Stimulated activated CD8-positive, alpha-beta memory T cell treated with anti-CD3 and anti-CD28 coated beads, Interleukin-7, amount 100 ng/mL, for 48 hours (primary cell): Measurements from ENCODE around the gene RASGEF1C.

Source experiments
- DNase-seq, 2 donors: peaks; one replicate each; pipeline ENCODE4 v3.0.0-alpha.2; 2020; ENCODE audit warnings: low read depth in 1 of 2; ENCODE audit errors: extremely low read depth in 1 of 2

RASGEF1C gene

DNA sequence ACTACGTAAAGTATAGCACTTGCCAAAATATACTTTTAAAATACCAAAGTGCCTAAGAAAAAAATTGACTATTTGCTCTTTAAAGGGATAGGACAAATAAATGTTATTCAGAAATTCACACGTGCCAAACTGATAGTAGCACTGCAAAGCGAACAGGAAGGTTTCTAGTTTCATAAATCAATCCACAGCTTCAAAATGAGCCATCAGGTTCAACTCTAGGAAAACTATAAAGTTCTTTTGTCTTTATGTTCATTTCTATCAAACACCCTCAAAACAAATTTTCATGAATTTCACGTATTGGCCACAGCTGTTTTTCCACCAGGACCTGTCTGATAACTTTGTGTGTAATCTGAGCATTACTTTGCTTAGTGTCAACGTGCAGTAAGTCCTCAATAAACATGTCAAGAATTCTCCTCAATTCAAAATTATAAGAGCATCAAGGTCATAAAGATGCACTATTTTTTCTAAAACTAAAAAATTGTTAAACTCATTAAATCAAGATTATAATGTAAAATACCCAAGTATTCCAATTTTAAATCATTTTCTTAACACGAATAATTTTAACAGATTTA, 140.4 kb downstream of the RASGEF1C start:
- DNase-seq: no peak

DNA sequence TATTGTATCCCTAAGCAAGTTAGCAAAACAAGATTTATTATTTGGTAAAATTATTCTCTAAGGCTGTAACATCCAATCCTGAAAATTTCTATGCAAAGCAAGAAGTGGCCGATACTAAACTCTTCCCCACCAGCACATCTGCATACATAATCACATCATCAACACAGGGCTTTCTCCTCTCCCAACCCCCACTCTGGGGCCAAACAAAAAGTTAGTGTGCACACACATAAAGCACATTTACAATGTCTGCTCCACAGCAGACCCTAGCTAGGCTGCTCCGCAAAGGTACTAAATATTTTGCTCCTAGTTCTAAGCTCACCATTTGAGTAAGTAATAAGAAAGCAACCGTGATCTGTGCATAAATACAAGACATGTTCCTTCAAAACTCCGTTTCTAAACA, 141.0 kb downstream of the RASGEF1C start:
- no peak for DNase-seq

DNA sequence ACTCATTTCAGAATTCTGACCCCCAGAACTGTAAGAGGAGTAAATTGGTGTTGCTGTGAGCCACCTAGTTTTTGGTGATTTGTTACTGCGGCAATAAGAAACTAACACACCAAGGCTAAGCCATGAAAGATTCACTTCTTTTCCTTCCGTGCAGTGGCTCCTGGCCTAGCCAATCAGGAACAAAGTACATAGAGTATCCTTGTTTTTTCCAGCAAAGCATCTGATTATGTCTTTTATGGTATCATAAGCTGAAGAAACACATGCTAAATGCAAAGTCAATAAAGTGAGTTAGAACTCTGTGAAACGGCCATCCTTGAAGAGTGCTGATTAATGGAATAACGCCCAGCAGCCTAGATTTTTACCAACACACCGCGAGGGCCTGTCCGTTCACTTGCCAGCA, 148.8 kb downstream of the RASGEF1C start:
- DNase-seq: no peak

DNA sequence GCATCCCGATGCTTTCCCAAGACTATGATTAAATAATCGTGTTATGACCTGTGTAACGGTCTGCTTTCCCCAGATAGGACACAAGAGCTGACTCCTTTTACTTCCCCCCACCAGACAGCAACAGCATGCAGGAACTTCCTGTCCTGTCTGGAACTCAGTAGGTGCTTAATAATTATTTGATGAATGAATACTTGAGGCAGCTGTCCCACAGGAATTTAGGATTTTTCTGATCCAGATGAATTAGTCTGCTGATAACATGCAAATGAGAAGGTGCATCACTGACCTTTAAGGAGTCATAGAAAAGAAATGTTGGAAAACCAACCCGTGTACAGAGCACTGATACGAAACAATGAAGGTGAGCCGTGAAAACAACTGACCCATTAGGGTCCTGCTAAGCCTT, 149.7 kb downstream of the RASGEF1C start:
- no peak for DNase-seq

DNA sequence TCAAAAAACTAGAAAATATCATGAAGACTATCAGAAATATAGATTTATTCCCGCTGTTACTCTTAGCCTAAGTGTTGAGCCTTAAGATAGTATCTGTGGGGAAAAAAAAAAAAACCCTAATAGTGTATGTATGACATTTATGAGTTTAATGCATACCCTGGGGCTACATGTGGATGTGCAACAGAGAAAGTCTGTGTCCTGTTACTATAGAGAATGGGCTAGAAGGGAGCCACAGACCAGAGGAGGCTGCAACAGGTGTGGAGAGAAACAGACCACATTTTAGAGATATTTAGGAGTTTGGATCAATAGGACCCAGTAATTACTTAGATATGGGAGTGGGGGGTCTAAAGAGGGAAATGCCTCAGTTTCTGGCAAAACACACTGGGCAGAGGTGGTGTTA, 152.9 kb downstream of the RASGEF1C start:
- no peak for DNase-seq

DNA sequence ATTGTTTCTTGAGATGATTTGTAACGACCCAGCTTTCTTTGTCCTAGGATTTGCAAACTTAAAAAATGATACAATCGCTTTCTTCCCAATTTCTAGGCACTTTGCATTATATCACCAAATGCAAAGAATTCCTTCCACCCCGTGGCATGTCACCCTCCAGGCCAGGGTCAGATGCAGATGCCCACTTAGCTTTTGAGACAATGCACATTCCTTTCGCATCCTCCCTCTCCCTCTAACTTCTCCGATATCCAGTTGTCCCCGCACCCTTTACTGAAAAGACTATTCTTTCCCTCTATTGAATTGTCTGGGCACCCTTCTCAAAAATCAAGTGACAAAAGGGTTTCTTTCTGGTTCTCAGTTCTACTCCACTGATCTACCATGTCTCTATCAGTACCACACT, 154.8 kb downstream of the RASGEF1C start:
- no peak for DNase-seq

DNA sequence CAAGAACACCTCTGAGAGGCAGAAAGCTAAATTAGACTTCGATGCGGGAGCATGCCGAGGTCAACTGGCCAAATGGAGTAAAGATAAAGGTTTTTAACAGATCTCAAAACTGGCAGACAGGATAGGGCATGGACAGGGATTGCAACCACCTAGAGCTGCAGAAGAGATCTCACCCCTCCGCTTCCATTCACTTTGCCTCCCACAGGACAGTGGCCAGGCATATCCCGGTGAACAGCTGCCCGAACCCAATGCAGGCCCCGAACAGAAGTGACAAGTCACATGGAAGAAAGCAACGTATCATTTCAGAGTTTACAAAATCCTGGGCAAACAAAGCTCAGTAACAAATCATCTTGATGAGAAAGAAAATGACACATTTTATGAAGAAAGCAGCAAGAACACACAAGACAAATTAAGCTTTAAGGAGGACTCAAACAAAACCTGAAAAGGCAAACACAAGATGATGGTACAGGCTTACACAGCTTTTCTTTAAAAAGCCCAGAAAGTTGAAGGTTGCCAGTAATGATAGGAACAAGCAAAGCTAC, 155.9 kb downstream of the RASGEF1C start:
- DNase-seq: no peak

DNA sequence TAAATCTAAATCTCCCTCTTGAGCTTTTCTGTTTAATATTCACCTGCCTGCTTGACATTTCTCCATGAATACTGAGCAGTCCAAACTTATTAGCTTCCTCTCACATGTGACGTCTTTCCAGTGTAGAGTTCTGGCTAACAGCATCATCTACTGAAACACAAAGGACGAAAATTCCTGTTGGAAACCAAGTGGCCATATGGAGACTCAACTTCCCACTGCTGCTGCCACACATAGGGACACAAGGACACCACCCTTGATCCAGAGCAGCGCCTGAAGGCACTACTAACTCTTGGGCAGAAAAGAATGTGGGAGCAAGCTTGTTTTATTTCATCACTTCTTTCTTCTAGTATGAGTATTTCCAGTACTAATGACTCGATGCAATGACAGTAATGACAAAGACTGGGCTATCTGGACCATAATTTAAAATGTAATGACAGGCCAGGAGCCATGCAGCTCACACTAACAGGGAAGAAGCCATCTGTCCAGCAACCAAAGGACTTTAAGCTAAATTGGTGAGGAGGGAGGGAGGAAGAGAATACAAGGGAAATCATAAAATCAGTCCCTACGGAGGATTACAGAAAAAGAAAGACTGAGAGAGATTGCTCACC, 156.7 kb downstream of the RASGEF1C start:
- no peak for DNase-seq
